GM10266 (cell line): Measurements from ENCODE around the gene ERICH4.
"Not testable (repeated sequence)": the region's sequence is repeated elsewhere in the genome, so short reads cannot be mapped to it uniquely, and the experiment has no call there.

Experiments used
- DNase-seq: peaks from one replicate; pipeline ENCODE4 v3.0.0; 2012; ENCODE audit errors: extremely low spot score
- TF ChIP-seq, protein P1 (sequence below): IDR thresholded peaks from 2 replicates; pipeline ENCODE4 v1.5.1; 2012; ENCODE audit warnings: mild to moderate bottlenecking, low read depth; ENCODE audit not compliant: control insufficient read depth, insufficient read depth; ENCODE audit errors: missing control alignments

ERICH4 gene

DNA sequence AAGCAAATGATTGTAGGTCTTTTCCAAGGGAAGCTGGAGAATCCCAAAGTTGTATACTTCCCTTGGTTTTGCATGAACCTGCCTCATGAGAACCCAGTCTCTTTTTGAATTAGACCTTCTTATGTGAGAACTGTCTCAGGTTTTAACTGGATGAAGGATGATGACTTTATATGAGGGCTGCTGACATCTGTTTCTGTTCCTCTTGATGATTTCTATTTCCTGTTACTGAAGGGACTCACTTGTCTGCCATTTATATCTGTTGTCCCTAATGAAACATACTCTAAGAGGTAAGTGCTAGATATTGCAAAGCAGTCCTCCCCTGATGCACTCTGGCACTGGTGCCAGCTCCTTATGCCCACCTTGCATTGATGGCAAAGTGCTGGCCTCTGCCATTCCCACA lies 33.6 kb downstream of the ERICH4 start:
- TF ChIP-seq, protein P1, sequence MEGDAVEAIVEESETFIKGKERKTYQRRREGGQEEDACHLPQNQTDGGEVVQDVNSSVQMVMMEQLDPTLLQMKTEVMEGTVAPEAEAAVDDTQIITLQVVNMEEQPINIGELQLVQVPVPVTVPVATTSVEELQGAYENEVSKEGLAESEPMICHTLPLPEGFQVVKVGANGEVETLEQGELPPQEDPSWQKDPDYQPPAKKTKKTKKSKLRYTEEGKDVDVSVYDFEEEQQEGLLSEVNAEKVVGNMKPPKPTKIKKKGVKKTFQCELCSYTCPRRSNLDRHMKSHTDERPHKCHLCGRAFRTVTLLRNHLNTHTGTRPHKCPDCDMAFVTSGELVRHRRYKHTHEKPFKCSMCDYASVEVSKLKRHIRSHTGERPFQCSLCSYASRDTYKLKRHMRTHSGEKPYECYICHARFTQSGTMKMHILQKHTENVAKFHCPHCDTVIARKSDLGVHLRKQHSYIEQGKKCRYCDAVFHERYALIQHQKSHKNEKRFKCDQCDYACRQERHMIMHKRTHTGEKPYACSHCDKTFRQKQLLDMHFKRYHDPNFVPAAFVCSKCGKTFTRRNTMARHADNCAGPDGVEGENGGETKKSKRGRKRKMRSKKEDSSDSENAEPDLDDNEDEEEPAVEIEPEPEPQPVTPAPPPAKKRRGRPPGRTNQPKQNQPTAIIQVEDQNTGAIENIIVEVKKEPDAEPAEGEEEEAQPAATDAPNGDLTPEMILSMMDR = no peak
- no peak for DNase-seq

DNA sequence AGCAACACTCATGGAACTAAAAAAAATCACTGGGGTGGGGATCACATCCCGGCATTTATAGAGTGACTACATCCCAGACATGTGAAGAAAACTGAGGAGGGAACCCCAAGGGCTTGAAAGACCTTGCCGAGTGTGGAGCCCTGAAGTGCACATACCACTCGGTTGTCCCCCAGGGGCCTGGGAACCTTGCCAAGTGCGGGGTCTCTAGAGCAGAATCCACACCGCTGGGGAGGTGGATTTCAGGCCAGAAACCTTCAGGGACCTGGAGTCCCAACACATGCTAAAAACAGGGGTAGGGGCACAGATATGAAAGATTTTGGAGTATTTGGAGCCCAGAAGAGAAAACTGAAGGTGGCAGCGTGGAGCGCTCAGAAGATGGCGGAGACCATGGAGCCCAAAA lies 35.2 kb downstream of the ERICH4 start:
- TF ChIP-seq, protein P1 = no peak
- DNase-seq = no peak

DNA sequence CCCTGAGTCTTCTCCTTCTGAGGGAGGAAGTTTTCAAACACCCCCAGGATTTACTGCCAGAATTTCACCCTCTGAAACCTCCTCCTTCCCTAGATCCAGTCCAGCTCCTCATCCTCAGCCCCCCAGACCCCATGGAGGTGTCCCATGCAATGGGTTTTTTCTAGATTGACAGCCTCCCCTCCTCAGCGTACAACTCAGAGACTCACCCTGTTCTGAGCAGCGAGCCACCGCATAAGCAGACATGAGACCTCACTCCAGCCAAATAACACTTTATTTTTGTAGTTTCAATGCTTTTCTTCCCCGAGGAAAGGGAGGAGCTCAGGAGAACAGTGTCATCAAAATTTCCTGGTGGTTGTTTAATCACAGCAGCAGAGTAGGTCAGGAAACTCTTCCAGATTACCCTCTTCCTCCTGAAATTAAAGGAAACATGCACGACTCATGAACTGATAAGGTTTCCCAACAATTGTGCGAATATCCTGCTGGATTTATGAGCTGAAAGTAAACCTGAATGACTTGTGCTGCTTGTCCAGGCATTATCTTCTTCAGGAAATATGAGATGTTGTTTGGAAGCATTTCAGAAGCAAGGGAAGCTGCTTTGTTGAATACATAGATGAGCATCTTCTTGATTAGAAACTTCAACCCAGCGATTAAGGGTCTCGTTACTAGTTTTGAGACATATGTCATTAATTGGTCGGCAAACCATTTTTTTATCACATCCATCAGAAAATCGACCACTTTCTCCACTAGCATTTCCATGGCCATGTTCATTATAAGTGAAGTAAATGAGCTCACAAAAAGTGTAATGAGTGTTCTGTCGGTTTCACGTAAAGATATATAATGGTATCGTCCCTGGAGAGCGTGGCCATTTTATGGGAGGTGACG lies 36.2 kb downstream of the ERICH4 start:
- no peak for DNase-seq
- TF ChIP-seq, protein P1 = no peak

DNA sequence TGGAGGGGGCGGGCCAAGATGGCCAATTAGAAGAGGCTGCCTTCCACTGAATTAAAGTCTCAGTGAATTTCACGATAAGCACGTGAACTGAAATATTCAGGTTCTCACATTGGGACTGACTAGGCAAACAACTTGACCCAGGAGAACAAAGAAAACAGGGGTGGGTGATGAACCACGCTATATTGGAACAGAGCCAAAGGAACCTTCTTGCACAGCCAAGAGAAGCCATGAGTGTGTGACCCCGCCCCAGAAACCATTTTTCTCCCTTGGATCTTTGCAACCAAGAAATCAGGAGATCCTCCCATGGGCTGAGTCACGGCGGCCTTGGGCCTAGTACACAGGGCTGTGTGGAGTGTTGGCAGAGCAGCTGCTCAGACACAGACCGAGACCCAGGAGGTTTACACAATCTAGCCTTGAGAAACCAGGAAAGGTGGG lies 36.8 kb downstream of the ERICH4 start:
- TF ChIP-seq, protein P1 = no peak
- DNase-seq = no peak

DNA sequence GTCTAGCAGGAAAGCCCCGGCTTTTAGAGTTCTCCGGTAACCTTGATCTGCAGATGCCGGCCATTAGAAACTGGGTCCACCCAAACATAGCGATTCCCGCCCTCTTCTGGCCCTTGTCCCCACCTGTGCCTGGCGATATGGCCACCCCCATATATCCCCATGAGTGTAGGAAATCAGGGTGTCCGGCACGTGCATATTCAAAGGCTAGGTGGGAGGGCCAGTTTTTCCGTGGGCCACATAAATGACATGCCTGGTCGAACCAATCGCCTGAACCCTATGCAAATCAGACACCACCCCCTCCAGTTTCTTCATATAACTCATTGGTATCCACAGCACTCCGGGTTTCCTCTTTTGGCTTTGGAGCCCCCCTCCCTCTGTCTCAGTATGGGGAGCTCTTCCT lies 37.4 kb downstream of the ERICH4 start:
- no peak for DNase-seq
- TF ChIP-seq, protein P1 = no peak

DNA sequence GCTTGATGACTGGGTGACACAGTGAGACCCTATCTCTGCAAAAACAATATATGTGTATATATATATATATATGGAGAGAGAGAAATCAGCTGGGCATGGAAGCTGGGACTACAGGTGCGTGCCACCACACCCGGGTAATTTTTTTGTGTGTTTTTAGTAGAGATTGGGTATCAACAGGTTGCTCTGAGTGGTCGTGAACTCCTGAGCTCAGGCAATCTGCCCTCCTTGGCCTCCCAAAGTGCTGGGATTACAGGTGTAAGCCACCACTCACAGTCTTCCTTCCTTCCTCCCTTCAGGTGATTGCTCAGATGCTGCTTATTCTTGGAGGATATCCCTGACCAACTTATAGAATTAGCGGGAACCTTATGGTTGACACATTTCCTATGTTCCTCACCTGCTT lies 41.9 kb downstream of the ERICH4 start:
- TF ChIP-seq, protein P1 = no peak
- DNase-seq = no peak

DNA sequence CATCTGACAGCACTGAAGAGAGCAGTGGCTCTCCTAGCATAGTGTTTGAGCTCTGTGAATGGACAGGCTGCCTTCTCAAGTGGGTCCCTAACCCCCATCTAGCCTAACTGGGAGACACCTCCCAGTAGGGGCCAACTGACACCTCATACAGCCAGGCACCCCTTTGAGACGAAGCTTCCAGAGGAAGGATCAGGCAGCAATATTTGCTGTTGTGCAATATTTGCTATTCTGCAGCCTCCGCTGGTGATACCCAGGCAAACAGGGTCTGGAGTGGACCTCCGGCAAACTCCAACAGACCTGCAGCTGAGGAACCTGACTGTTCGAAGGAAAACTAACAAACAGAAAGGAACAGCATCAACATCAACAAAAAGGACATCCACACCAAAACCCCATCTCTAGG lies 44.0 kb downstream of the ERICH4 start:
- DNase-seq = not testable (repeated sequence)
